GM21576 (cell line): ENCODE data around the gene NEURL1.

Source experiments
- ATAC-seq: cut with Tn5 transposase; IDR thresholded peaks from one replicate; pipeline ENCODE4 v1.9.1; 2021; ENCODE audit warnings: mild to moderate bottlenecking, moderate library complexity; ENCODE audit not compliant: unreplicated experiment

The NEURL1 gene

GRCh38 chr10:103638948-103639347, 145.4 kb downstream of the NEURL1 start:
- no peak for ATAC-seq

- ATAC-seq: no peak
These were observed 147.1 kb downstream of the NEURL1 start for GRCh38 chr10:103640436-103641181.

GRCh38 chr10:103641326-103641725, 147.8 kb downstream of the NEURL1 start:
- no peak for ATAC-seq
